VCaP (cell line): Measurements from ENCODE around the gene PAMR1.

ENCODE experiments used
- H3K27ac ChIP-seq: fragments of 450-650 bp; 2 replicates; pipeline ENCODE4 v1.5.1; 2017
- TF ChIP-seq, protein P1 (sequence below): fragments of 450-650 bp; conservative IDR thresholded peaks from 2 replicates; pipeline ENCODE4 v1.5.1; 2017; ENCODE audit warnings: mild to moderate bottlenecking, moderate library complexity

The PAMR1 gene

DNA sequence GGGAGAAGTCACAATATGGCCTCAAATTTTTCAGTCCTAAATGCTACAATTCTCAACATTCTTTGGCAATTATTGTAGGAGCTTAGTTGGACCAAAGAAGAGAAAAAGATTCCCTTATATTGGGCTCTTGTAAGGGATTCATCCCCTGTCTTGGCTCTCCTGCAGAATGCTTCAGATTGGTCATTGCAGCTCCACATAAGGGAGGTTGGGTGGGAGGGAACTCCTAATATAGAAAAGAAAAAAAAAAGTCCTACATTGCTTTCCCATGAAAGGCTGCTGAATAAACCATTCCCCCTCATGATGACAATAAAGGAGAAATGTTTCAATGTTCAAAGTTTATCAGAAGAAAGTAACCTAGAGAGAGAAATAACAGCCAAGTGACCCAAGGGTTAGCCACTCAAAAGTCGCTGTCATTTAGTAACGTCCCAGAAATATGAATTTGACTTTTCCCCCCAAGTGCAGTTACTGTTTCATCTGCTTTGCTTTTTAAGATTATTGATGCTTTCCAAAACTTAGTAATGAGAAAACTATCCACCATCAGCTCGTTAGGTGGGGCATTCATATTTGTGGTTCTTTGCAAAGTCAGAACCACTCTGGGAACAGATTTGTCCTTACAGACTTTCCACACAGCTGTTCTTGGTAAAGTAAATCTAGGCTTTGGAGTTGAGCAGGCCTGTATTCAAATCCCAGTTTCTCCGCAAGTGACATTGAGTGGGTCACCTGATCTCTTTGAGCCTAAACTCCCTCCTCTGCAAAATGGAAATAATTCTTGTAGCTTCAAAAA, 101.1 kb downstream of the PAMR1 start:
- no peak overlapping the region for H3K27ac ChIP-seq
- TF ChIP-seq, protein P1, sequence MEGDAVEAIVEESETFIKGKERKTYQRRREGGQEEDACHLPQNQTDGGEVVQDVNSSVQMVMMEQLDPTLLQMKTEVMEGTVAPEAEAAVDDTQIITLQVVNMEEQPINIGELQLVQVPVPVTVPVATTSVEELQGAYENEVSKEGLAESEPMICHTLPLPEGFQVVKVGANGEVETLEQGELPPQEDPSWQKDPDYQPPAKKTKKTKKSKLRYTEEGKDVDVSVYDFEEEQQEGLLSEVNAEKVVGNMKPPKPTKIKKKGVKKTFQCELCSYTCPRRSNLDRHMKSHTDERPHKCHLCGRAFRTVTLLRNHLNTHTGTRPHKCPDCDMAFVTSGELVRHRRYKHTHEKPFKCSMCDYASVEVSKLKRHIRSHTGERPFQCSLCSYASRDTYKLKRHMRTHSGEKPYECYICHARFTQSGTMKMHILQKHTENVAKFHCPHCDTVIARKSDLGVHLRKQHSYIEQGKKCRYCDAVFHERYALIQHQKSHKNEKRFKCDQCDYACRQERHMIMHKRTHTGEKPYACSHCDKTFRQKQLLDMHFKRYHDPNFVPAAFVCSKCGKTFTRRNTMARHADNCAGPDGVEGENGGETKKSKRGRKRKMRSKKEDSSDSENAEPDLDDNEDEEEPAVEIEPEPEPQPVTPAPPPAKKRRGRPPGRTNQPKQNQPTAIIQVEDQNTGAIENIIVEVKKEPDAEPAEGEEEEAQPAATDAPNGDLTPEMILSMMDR = no peak

DNA sequence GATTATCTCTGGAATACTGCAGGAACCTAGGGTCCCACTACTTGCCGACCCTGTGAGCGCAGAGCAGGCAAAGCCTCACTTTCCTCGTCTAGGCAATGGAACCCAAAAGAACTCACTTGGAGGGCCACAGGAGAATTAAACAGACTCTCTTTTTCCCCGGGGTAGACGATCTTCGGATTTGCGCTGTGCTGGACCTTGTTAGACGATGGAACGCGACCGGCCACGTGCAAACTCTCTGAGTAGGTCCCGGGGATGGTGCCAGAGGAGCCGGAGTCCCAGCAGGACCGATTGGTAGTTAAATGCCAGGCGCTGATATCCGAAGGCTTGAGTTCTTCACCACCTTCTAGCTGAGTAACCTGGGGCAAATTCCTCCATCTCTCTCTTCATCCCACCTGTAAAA, 105.0 kb downstream of the PAMR1 start:
- H3K27ac ChIP-seq = no peak overlapping the region
- TF ChIP-seq, protein P1 = no peak

DNA sequence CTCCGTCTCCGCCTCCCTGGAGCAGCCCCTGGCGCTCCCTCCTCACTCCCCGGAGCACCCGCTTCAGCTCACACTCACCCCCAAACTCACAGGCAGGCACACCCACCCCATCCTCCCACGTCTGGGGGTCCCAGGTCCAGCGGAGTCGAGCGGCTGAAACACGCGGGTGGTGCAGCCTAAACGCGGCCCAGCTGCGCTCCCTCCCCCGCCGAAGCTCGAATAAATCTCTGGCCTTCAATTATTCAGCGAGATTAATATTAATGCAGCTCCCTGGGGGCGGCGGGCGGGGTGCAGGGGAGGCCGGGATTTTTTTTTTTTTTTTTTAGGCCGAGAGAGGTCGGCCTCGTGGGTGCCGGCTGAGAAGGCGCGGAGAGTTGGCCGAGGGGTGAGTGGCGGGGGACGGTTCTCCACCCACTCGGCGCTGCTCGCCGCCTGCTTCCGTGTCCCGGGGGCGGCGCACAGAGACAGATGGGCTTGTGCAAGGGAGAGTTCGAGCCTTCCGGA, 105.5 kb downstream of the PAMR1 start:
- peak overlapping the region; percentile 67; the same call in 1 of the 2 replicates for H3K27ac ChIP-seq
- TF ChIP-seq, protein P1 = no peak

DNA sequence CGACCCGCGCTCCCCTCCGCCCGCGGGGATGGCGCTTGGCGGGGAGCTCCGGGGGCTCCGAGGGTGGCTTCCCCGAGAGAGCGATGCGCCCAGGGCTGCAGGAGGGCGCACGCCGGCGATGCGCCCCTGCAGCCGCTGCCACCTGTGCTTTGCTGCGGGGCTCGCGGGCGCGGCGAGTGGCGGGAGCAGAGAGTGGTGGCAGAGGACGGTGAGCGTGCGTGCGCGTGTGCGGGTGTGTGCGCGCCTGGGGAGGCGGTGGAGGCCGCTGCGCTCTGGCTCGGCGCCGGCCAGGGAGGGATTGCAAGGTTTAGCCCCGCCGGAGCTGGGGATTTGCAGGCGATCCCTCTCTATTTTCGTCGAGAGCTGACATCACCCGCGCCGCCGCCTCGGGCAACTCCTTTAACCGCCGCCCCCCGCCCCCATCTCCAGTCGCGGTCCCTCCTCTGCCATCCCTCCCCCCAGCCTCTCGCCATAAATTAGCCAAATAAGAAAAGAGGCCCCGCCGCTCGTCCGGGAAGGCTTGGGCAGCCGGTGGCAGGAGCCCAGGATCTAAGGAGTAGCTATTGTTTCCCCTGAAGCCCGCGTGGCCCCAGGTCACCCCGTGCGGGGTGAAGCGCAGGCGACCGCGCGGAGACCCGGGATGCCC, 106.1 kb downstream of the PAMR1 start, which contains the start of gene SLC1A2:
Gene SLC1A2, minus strand, starts transcription at position 375 of the 646 bp plus-strand sequence. CDS start 592 bp downstream, outside the sequence.
- peak within 1 kb of the TSS; percentile 67 for H3K27ac ChIP-seq
- TF ChIP-seq, protein P1 = peak; percentile 52

DNA sequence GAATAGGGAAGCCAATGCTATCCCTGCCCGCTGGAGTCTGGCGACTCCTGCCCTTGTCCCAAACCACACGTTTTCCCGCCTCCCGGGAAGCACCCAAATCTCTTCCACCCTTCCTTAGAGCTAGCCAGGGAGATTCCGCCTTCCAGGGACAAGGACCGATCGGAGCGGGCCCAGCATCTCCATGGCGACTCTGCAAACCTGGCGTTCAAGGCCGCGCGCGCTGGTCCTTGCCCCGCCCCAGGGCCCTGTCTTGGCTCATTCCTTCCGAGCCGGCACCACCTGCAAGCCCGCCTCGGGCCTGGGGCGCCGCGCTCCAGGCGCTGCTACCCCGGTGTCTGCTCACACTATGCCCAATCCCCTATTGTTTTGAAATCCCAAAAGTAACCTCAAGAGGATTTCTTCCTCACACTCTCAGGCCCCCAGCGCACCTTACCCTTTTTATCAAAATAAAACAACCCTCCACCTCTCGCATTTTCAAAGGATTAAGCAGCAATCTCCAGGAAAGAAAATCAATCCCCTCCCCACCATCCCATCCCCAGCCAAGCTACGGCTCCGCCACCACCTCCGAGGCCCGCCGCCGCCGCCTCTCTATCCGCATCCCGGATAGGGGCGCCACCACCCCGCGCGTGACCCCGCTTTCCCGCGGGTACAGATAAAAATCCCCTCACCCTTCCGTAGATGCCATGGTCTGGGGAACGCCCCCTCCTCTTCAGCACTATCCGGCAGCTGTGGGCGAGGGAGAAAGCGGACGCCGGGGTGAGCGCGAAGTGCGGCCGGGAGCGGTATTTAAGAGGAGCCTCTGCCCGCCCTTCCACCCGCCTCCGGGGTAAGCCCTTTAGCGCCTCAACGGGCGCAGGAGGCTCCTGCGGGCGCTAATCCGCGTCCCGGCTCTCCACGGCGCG, 106.9 kb downstream of the PAMR1 start:
- TF ChIP-seq, protein P1 = no peak
- peak overlapping the region; percentile 67 for H3K27ac ChIP-seq

DNA sequence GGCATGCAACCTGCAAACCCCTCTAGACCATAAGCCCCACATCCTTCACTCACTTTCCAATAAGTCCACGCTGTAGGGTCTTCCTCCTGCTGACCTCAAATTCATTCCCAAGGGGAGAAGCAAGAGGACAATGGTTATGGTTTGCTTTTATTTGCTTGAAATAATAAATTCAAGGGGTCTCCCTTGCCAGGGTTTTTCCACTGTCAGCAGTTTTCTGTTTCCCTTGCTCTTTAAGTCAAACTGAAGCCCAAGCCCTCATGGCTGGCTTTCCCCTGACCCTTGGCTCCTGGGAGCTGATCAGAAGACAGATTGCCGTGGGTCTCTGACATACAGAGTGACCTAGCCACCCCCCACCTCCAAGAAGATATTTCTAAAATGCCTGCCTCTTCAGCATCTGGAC, 109.9 kb downstream of the PAMR1 start:
- TF ChIP-seq, protein P1 = no peak

More for the DNA sequence above, 109.9 kb downstream of the PAMR1 start:
- H3K27ac ChIP-seq = no peak overlapping the region
